ENCODE measurements around the gene CCR7.

GRCh38 chr17:40559954-40560591 is 5.2 kb downstream of the CCR7 start:
- TF ChIP-seq CTCF (IDR thresholded peaks at IDR 0.05) = peak; percentile 99
- TF ChIP-seq RNF2 (IDR thresholded peaks at IDR 0.05; ENCODE audit: borderline replicate concordance, low read depth) = no peak
- TF ChIP-seq MAX (IDR thresholded peaks at IDR 0.05) = peak; percentile 92
- no peak for TF ChIP-seq CBX8 (IDR thresholded peaks at IDR 0.05)
- TF ChIP-seq JUN (IDR thresholded peaks at IDR 0.05) = peak; percentile 53 to 92; a peak in 4 of 5 replicates
- peak; percentile 90; the same call in 1 of the 2 replicates for TF ChIP-seq E2F6 (IDR thresholded peaks at IDR 0.05; ENCODE audit: borderline replicate concordance, low read depth)
- TF ChIP-seq HOXB13 (CRISPR knock-in tag; IDR thresholded peaks at IDR 0.05; ENCODE audit: low read depth) = peak; percentile 95; the same call in 1 of the 2 replicates
- no peak; the same call in 1 of the 2 replicates for TF ChIP-seq NFE2L2 (conservative IDR thresholded peaks at IDR 0.05; ENCODE audit: low read length)
